ENCODE data around the gene TTC39B. TPM values are rescaled to one million over a fixed set of nuclear protein-coding genes. Genes with fewer than 3 reads are reported as not detected.

TTC39B gene
- total RNA-seq, 1 donor from 2014 or later, result 22.2 TPM

GRCh38 chr9:15133488-15133887, 173.5 kb downstream of the TTC39B start:
- H3K36me3 Mint-ChIP-seq (ENCODE audit: low read depth), result no peaks in the 10 kb centered on the region
- intact Hi-C loops (cut with micrococcal nuclease), result loop anchor here (10.0 kb wide), 1 partner anchor 519 kb away; no protein-coding TSS in a partner anchor
- H3K27me3 Mint-ChIP-seq, result peaks cover 6% of the 10 kb centered on the region
- no peaks in the 10 kb centered on the region for H3K9me3 Mint-ChIP-seq
- H3K27ac Mint-ChIP-seq, result no peak overlapping the region
- no peak for DNase-seq
- H3K4me3 Mint-ChIP-seq, result no peak overlapping the region
- peaks cover 3% of the 10 kb centered on the region for H3K4me1 Mint-ChIP-seq

GRCh38 chr9:15132091-15132490, 174.9 kb downstream of the TTC39B start:
- Mint-ChIP-seq H3K4me3 (no peak overlapping the region), H3K9me3 (no peaks in the 10 kb centered on the region), H3K27me3 (peaks cover 15% of the 10 kb centered on the region), H3K36me3 (ENCODE audit: low read depth) (no peaks in the 10 kb centered on the region), H3K4me1 (peaks cover 3% of the 10 kb centered on the region), H3K27ac (no peak overlapping the region)
- intact Hi-C loops (cut with micrococcal nuclease), result loop anchor here (10.0 kb wide), 1 partner anchor 517 kb away; no protein-coding TSS in a partner anchor
- no peak for DNase-seq

- no peaks in the 10 kb centered on the region for H3K36me3 Mint-ChIP-seq (ENCODE audit: low read depth)
- DNase-seq, result no peak
- H3K27me3 Mint-ChIP-seq, result peaks cover 22% of the 10 kb centered on the region
- no peak overlapping the region for H3K27ac Mint-ChIP-seq
- H3K9me3 Mint-ChIP-seq, result no peaks in the 10 kb centered on the region
- no peaks in the 10 kb centered on the region for H3K4me1 Mint-ChIP-seq
- intact Hi-C loops (cut with micrococcal nuclease), result loop anchor here (10.0 kb wide), 1 partner anchor 516 kb away; no protein-coding TSS in a partner anchor
- H3K4me3 Mint-ChIP-seq, result no peak overlapping the region
Measured at GRCh38 chr9:15131094-15131493, 175.9 kb downstream of the TTC39B start.

GRCh38 chr9:15127831-15128230, 179.2 kb downstream of the TTC39B start:
- no peaks in the 10 kb centered on the region for H3K4me1 Mint-ChIP-seq
- no peak overlapping the region for H3K4me3 Mint-ChIP-seq
- no peak for DNase-seq
- H3K36me3 Mint-ChIP-seq (ENCODE audit: low read depth), result no peaks in the 10 kb centered on the region
- H3K9me3 Mint-ChIP-seq, result no peaks in the 10 kb centered on the region
- H3K27ac Mint-ChIP-seq, result no peak overlapping the region
- intact Hi-C loops (cut with micrococcal nuclease), result no loop called here
- peaks cover 24% of the 10 kb centered on the region for H3K27me3 Mint-ChIP-seq

GRCh38 chr9:15121630-15122029, 185.4 kb downstream of the TTC39B start:
- Mint-ChIP-seq H3K4me3 (no peak overlapping the region), H3K4me1 (peaks cover 8% of the 10 kb centered on the region), H3K36me3 (ENCODE audit: low read depth) (no peaks in the 10 kb centered on the region), H3K27ac (no peak overlapping the region), H3K27me3 (peaks cover 12% of the 10 kb centered on the region), H3K9me3 (no peaks in the 10 kb centered on the region)
- no peak for DNase-seq
- intact Hi-C loops (cut with micrococcal nuclease), result no loop called here

- peaks cover under 1% of the 10 kb centered on the region for H3K4me1 Mint-ChIP-seq
- H3K9me3 Mint-ChIP-seq, result no peaks in the 10 kb centered on the region
- no peak overlapping the region for H3K27ac Mint-ChIP-seq
- intact Hi-C loops (cut with micrococcal nuclease), result no loop called here
- DNase-seq, result no peak
- peaks cover 10% of the 10 kb centered on the region for H3K27me3 Mint-ChIP-seq
- H3K4me3 Mint-ChIP-seq, result no peak overlapping the region
- H3K36me3 Mint-ChIP-seq (ENCODE audit: low read depth), result no peaks in the 10 kb centered on the region
Measured at GRCh38 chr9:15116130-15116580, 190.9 kb downstream of the TTC39B start.

- Mint-ChIP-seq H3K4me3 (no peak overlapping the region), H3K27ac (no peak overlapping the region), H3K36me3 (ENCODE audit: low read depth) (no peaks in the 10 kb centered on the region), H3K9me3 (no peaks in the 10 kb centered on the region), H3K4me1 (no peaks in the 10 kb centered on the region), H3K27me3 (peaks cover 12% of the 10 kb centered on the region)
- intact Hi-C loops (cut with micrococcal nuclease), result no loop called here
- DNase-seq, result no peak
Measured at GRCh38 chr9:15115702-15116101, 191.3 kb downstream of the TTC39B start.

- Mint-ChIP-seq H3K4me1 (no peaks in the 10 kb centered on the region), H3K27me3 (peaks cover 14% of the 10 kb centered on the region), H3K9me3 (no peaks in the 10 kb centered on the region), H3K27ac (no peak overlapping the region), H3K4me3 (no peak overlapping the region), H3K36me3 (ENCODE audit: low read depth) (no peaks in the 10 kb centered on the region)
- DNase-seq, result no peak
- intact Hi-C loops (cut with micrococcal nuclease), result no loop called here
Measured at GRCh38 chr9:15115041-15115440, 192.0 kb downstream of the TTC39B start.

Other genes with a start within 250 kb of the TTC39B start
- 31.7 and 35.9 TPM in 2 replicates for gene SNAPC3, start 115.7 kb upstream of the TTC39B start, total RNA-seq
- gene PSIP1, start 203.8 kb upstream of the TTC39B start, total RNA-seq, result 106 TPM in 2 replicates
- gene CCDC171, start 245.8 kb upstream of the TTC39B start, total RNA-seq, result 1.5 and 1.6 TPM in 2 replicates

Measured in activated CD4-positive, alpha-beta T cell treated with anti-CD3 and anti-CD28 coated beads, Interleukin-2, amount 10 ng/mL, durations not matched to agents 24 days and 14 days (primary cell).